ENCODE measurements around the gene ZWINT.
A peak's percentile ranks its signal among the peaks of the same experiment; 100 is the strongest.

Gene ZWINT

GRCh38 chr10:56360967-56361612 is at the start of gene ZWINT:
Gene ZWINT, minus strand, starts transcription at chr10:56361259. Its CDS starts 23 bp downstream, at chr10:56361236.
- peak; percentile 71 to 97 (median 91) for DNase-seq

GRCh38 chr10:56383806-56384205 is 22.7 kb upstream of the ZWINT start:
- no peak for DNase-seq

GRCh38 chr10:56370217-56371113 is 9.4 kb upstream of the ZWINT start:
- DNase-seq = no peak

- DNase-seq = peak in 1 of 56 donors; percentile 17
Observed at GRCh38 chr10:56360583-56360966, 484 bp downstream of the ZWINT start.

GRCh38 chr10:56359837-56360236 is 1.2 kb downstream of the ZWINT start:
- no peak for DNase-seq

- no peak for DNase-seq
Observed at GRCh38 chr10:56357018-56357417, 4.0 kb downstream of the ZWINT start.

- no peak for DNase-seq
Observed at GRCh38 chr10:56351909-56352630, 9.0 kb downstream of the ZWINT start.

GRCh38 chr10:56349611-56350010 is 11.4 kb downstream of the ZWINT start:
- no peak for DNase-seq

- no peak for DNase-seq
Observed at GRCh38 chr10:56348101-56348500, 13.0 kb downstream of the ZWINT start.

- no peak for DNase-seq
Observed at GRCh38 chr10:56346845-56347415, 14.1 kb downstream of the ZWINT start.

GRCh38 chr10:56341612-56342011 is 19.4 kb downstream of the ZWINT start:
- no peak for DNase-seq

GRCh38 chr10:56329961-56330360 is 31.1 kb downstream of the ZWINT start:
- DNase-seq = no peak

- no peak for DNase-seq
Observed at GRCh38 chr10:56327118-56327517, 33.9 kb downstream of the ZWINT start.

GRCh38 chr10:56319386-56319785 is 41.7 kb downstream of the ZWINT start:
- no peak for DNase-seq

GRCh38 chr10:56318816-56319215 is 42.2 kb downstream of the ZWINT start:
- DNase-seq = no peak

GRCh38 chr10:56317603-56318002 is 43.5 kb downstream of the ZWINT start:
- no peak for DNase-seq

GRCh38 chr10:56316603-56317002 is 44.5 kb downstream of the ZWINT start:
- DNase-seq = no peak

All from nucleus accumbens (tissue), 56 donors.